Fibroblast of lung (primary cell): Measurements from ENCODE around the gene KCNAB2. TPM values are rescaled to one million over a fixed set of nuclear protein-coding genes. Genes with fewer than 3 reads are reported as not detected.

Source experiments
- DNase-seq, 2 donors: peaks; one replicate each; pipeline versions ENCODE4 v3.0.0 to v3.0.0-alpha.2; 2010; ENCODE audit warnings: low read depth in 2 of 2
- H2AFZ ChIP-seq: 2 replicates; pipeline ENCODE4 v1.5.1; 2012; ENCODE audit warnings: low read length, control low read depth, inconsistent platforms
- H3K27ac ChIP-seq: 2 replicates; pipeline ENCODE4 v1.5.1; 2011; ENCODE audit warnings: low read length, control low read depth; ENCODE audit not compliant: insufficient read depth
- H3K27me3 ChIP-seq: 2 replicates; pipeline ENCODE4 v1.5.1; 2011; ENCODE audit warnings: mild to moderate bottlenecking, low read length; ENCODE audit not compliant: control insufficient read depth, insufficient read depth
- H3K36me3 ChIP-seq: 2 replicates; pipeline ENCODE4 v1.5.1; 2011; ENCODE audit warnings: low read length; ENCODE audit not compliant: control insufficient read depth, insufficient read depth
- H3K4me1 ChIP-seq: 2 replicates; pipeline ENCODE4 v1.5.1; 2011; ENCODE audit warnings: low read length; ENCODE audit not compliant: control insufficient read depth, insufficient read depth; ENCODE audit errors: extremely low read depth
- H3K4me2 ChIP-seq: 2 replicates; pipeline ENCODE4 v1.5.1; 2011; ENCODE audit warnings: low read length, control low read depth; ENCODE audit not compliant: insufficient read depth; ENCODE audit errors: extremely low read depth
- H3K4me3 ChIP-seq, 4 experiments: fragments of 200-600 bp in 1 of 4; sonication (generic) in 1 of 4; replicated peaks in 1 of 4; 2 replicates each; pipeline ENCODE4 v1.5.1; 2011 to 2016; ENCODE audit warnings: low read length in 4 of 4, low read depth in 3 of 4, mild to moderate bottlenecking in 3 of 4, control low read depth in 2 of 4, inconsistent platforms in 1 of 4, mixed read lengths in 1 of 4; ENCODE audit not compliant: insufficient read depth in 1 of 4; ENCODE audit errors: control extremely low read depth in 1 of 4
- H3K79me2 ChIP-seq: 2 replicates; pipeline ENCODE4 v1.5.1; 2012; ENCODE audit warnings: mild to moderate bottlenecking, low read length, inconsistent platforms; ENCODE audit not compliant: control insufficient read depth, insufficient read depth
- H3K9ac ChIP-seq: 2 replicates; pipeline ENCODE4 v1.5.1; 2011; ENCODE audit warnings: mild to moderate bottlenecking, low read length, control low read depth; ENCODE audit not compliant: insufficient read depth
- H3K9me3 ChIP-seq: 2 replicates; pipeline ENCODE4 v1.5.1; 2012; ENCODE audit warnings: low read depth, low read length; ENCODE audit not compliant: control insufficient read depth, insufficient read depth
- H4K20me1 ChIP-seq: 2 replicates; pipeline ENCODE4 v1.5.1; 2011; ENCODE audit warnings: low read length; ENCODE audit not compliant: control insufficient read depth, insufficient read depth; ENCODE audit errors: extremely low read depth
- EZH2 ChIP-seq: IDR thresholded peaks from 2 replicates; pipeline ENCODE4 v1.5.1; 2012; ENCODE audit warnings: low read length, control low read depth, mild to moderate bottlenecking; ENCODE audit errors: missing control alignments
- polyA plus RNA-seq, 2 donors: library from polyadenylated mRNA; depleted of rRNA in 1 of 2; stranded (reverse) in 1 of 2; unstranded in 1 of 2; fragments of >200 nt; gene quantifications; 2 replicates each; pipeline ENCODE4 v1.2.1, GENCODE V29; 2011 to 2012; ENCODE audit warnings: missing spikeins in 1 of 2
- total RNA-seq: library from RNA; depleted of rRNA; stranded (reverse); fragments of >200 nt; gene quantifications from 2 replicates; pipeline ENCODE4 v1.2.1, GENCODE V29; 2014
- TF ChIP-seq, protein P1 (sequence below), 2 donors: IDR thresholded peaks in 1 of 2; conservative IDR thresholded peaks in 1 of 2; 1 replicate in 1 of 2; 2 replicates in 1 of 2; pipeline ENCODE4 v1.5.1; 2011 to 2012; ENCODE audit warnings: low read length in 2 of 2, control low read depth in 1 of 2, inconsistent platforms in 1 of 2, low read depth in 1 of 2, mild to moderate bottlenecking in 1 of 2

Gene KCNAB2
- total and polyA plus RNA-seq, 2 donors (not counting 1 experiment from before 2014, with no cell fraction given) = 2.2 to 2.5 TPM

DNA sequence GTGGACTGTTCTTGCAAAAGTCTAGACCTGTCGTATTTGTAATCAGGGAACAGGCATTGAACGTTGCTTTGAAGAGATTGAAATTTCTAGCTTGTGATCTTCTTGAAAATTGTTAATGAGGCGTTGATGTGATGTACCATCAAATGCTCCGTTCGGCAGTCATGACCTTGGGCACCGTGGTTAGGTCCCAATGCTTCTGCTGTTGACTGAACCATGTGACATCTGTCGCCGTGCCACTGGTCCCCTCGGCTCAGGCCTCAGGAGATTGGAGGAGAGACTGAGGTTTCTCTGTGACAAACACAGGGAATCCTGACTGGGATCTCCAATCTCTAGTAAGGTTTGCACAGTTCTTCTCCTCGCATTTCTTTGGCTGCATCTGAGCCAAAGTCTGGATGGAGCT lies 18.1 kb upstream of the KCNAB2 start:
- Histone ChIP-seq H3K36me3 (no peaks in the 10 kb centered on the region), H3K27ac (no peak overlapping the region), H3K4me1 (no peaks in the 10 kb centered on the region), H3K79me2 (no peaks in the 10 kb centered on the region), H4K20me1 (no peaks in the 10 kb centered on the region), H3K9me3 (no peaks in the 10 kb centered on the region), H3K9ac (no peak overlapping the region), H3K27me3 (no peaks in the 10 kb centered on the region), H3K4me3 (no peak overlapping the region), H2AFZ (no peak overlapping the region), H3K4me2 (no peak overlapping the region)
- DNase-seq = no peak
- TF ChIP-seq EZH2 = no peak
- TF ChIP-seq, protein P1, sequence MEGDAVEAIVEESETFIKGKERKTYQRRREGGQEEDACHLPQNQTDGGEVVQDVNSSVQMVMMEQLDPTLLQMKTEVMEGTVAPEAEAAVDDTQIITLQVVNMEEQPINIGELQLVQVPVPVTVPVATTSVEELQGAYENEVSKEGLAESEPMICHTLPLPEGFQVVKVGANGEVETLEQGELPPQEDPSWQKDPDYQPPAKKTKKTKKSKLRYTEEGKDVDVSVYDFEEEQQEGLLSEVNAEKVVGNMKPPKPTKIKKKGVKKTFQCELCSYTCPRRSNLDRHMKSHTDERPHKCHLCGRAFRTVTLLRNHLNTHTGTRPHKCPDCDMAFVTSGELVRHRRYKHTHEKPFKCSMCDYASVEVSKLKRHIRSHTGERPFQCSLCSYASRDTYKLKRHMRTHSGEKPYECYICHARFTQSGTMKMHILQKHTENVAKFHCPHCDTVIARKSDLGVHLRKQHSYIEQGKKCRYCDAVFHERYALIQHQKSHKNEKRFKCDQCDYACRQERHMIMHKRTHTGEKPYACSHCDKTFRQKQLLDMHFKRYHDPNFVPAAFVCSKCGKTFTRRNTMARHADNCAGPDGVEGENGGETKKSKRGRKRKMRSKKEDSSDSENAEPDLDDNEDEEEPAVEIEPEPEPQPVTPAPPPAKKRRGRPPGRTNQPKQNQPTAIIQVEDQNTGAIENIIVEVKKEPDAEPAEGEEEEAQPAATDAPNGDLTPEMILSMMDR (conservative IDR thresholded peaks at IDR 0.05 in 1 of 2, IDR thresholded peaks at IDR 0.05 in 1 of 2; ENCODE audit: low read depth in 1 of 2, low read length in 2 of 2) = no peak

DNA sequence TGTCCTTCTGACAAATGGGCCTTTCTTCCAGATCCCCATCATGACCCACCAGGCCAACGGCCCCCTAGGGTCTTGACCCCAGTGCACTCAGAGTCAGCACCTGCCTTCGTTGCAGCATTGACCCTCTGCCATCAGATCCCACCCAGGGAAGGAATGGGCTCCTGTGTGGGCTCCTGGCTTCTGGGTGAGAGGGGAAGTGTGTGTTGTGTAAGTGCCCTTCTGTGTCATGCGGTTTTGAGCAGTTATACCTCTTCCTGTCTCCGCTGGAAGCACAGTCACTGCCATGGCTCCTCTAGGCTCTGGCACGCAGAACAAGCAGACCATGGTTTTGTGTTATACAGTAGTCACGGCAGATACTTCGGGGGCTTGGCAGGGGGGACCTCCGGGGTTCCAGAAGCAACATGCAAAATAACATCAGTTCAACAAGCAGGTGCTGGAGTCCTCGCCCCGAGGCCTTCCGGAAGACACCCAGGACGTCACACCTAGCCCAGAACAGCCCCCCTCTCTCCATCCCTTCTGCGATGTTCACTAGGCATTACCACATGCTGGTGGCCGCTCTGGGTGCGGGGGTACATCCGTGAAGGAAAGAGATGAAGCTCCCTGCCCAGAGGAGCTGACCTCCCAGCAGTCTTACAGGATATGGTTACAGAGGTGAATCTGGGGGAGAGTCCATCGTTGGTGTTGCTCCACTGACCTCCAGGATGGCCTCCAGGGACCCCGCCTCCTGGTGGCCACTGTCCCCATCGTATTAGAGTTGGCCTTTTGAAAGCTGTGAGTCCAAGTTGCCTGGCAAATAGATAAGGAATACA lies 17.4 kb upstream of the KCNAB2 start:
- Histone ChIP-seq H3K9ac (no peak overlapping the region), H3K4me2 (no peak overlapping the region), H3K4me1 (no peaks in the 10 kb centered on the region), H3K27ac (no peak overlapping the region), H3K4me3 (no peak overlapping the region), H3K79me2 (no peaks in the 10 kb centered on the region), H3K36me3 (no peaks in the 10 kb centered on the region), H4K20me1 (no peaks in the 10 kb centered on the region), H2AFZ (no peak overlapping the region), H3K9me3 (no peaks in the 10 kb centered on the region), H3K27me3 (no peaks in the 10 kb centered on the region)
- DNase-seq = no peak
- TF ChIP-seq, protein P1 (conservative IDR thresholded peaks at IDR 0.05 in 1 of 2, IDR thresholded peaks at IDR 0.05 in 1 of 2; ENCODE audit: low read depth in 1 of 2, low read length in 2 of 2) = no peak
- TF ChIP-seq EZH2 = no peak

DNA sequence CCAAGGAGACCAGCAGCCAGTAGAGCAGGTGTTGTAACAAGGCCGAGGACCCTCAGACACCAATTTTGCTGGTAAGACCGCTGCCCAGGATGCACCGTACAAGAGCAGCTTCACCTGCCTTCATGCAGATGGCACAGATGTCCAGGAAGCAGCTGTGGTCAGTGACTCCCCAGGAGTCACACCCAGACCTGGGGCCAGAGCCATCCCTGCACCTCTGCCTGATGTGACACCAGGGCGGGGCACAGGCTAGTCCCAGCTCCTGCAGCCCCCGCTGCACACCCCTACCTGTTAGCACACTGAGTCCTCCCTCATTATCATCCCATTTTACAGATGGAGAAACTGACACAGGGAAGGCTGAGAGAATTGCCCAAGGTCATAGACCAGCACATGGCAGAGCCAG lies 16.3 kb upstream of the KCNAB2 start:
- Histone ChIP-seq H3K27ac (no peak overlapping the region), H4K20me1 (no peaks in the 10 kb centered on the region), H3K4me2 (no peak overlapping the region), H3K27me3 (no peaks in the 10 kb centered on the region), H3K36me3 (no peaks in the 10 kb centered on the region), H2AFZ (no peak overlapping the region), H3K9ac (no peak overlapping the region), H3K9me3 (no peaks in the 10 kb centered on the region), H3K4me3 (no peak overlapping the region), H3K79me2 (no peaks in the 10 kb centered on the region), H3K4me1 (no peaks in the 10 kb centered on the region)
- TF ChIP-seq, protein P1 (conservative IDR thresholded peaks at IDR 0.05 in 1 of 2, IDR thresholded peaks at IDR 0.05 in 1 of 2; ENCODE audit: low read depth in 1 of 2, low read length in 2 of 2) = no peak
- TF ChIP-seq EZH2 = no peak
- DNase-seq = no peak
